ENCODE results near the gene ARMC7. TPM values are rescaled to one million over a fixed set of nuclear protein-coding genes. Genes with fewer than 3 reads are reported as not detected.
"Not testable (repeated sequence)": the region's sequence is repeated elsewhere in the genome, so short reads cannot be mapped to it uniquely, and the experiment has no call there.

Gene ARMC7
- total and polyA plus RNA-seq, 4 donors: 2.5 to 14.2 (median 9.0) TPM

DNA sequence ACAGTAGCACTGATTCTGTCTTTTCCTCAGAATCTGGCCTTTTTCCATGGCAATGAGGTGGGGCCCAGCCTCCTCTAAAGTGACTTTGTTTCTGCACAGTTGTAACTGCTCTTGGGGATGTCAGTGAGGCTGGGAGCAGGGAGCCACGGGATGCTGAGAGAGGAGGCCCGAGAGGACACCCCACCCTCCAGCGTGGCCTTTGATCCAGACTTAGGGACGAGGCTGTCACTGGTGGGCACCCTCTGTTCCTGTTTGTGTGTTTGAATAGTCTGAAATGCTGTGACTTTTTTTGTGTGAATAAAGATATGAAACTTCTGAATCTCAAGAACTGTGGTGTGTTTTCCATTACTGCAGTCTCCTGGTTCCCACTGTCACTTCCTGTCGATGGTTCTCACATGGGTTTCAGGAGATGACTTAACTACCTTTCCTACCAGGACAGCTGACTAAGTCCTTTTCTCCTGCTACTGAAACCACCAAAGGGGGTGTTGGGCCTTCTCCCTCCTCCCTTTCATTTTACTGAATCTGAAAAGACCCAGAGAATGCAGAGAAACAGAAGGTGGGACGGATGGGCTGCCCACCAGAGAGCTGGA, 44.1 kb upstream of the ARMC7 start:
- DNase-seq (ENCODE audit: low read depth in 4 of 6, low spot score in 6 of 6): no peak
- peaks cover 49% of the 10 kb centered on the region for H3K36me3 ChIP-seq (ENCODE audit: control insufficient read depth, insufficient read depth, low read length)
- H3K27ac ChIP-seq (ENCODE audit: low read depth, low read length): no peak overlapping the region
- H3K9me3 ChIP-seq (ENCODE audit: control insufficient read depth, insufficient read depth, low read length): no peaks in the 10 kb centered on the region
- H3K4me1 ChIP-seq (ENCODE audit: control insufficient read depth, insufficient read depth, low read length): no peaks in the 10 kb centered on the region
- WGBS (ENCODE audit: insufficient coverage): 79% methylated on average over 5 of the region's 6 CpGs
- no peak overlapping the region for H3K4me3 ChIP-seq (ENCODE audit: low read depth, low read length)
- no peaks in the 10 kb centered on the region for H3K27me3 ChIP-seq (ENCODE audit: control insufficient read depth, insufficient read depth, low read length)

GRCh38 chr17:75067856-75068255, 41.9 kb upstream of the ARMC7 start:
- WGBS (ENCODE audit: insufficient coverage): no CpG with 5 or more reads among the region's 4 CpGs
- H3K36me3 ChIP-seq (ENCODE audit: control insufficient read depth, insufficient read depth, low read length): peaks cover 28% of the 10 kb centered on the region
- H3K9me3 ChIP-seq (ENCODE audit: control insufficient read depth, insufficient read depth, low read length): no peaks in the 10 kb centered on the region
- H3K4me3 ChIP-seq (ENCODE audit: low read depth, low read length): no peak overlapping the region
- H3K27me3 ChIP-seq (ENCODE audit: control insufficient read depth, insufficient read depth, low read length): no peaks in the 10 kb centered on the region
- DNase-seq (ENCODE audit: low read depth in 4 of 6, low spot score in 6 of 6): no peak
- H3K27ac ChIP-seq (ENCODE audit: low read depth, low read length): no peak overlapping the region
- H3K4me1 ChIP-seq (ENCODE audit: control insufficient read depth, insufficient read depth, low read length): no peaks in the 10 kb centered on the region

GRCh38 chr17:75068750-75069149, 41.0 kb upstream of the ARMC7 start:
- Histone ChIP-seq H3K27me3 (ENCODE audit: control insufficient read depth, insufficient read depth, low read length) (no peaks in the 10 kb centered on the region), H3K4me1 (ENCODE audit: control insufficient read depth, insufficient read depth, low read length) (peaks cover 4% of the 10 kb centered on the region), H3K4me3 (ENCODE audit: low read depth, low read length) (no peak overlapping the region), H3K9me3 (ENCODE audit: control insufficient read depth, insufficient read depth, low read length) (no peaks in the 10 kb centered on the region), H3K36me3 (ENCODE audit: control insufficient read depth, insufficient read depth, low read length) (peaks cover 19% of the 10 kb centered on the region), H3K27ac (ENCODE audit: low read depth, low read length) (no peak overlapping the region)
- WGBS (ENCODE audit: insufficient coverage): 93% methylated on average over 2 of the region's 8 CpGs
- no peak for DNase-seq (ENCODE audit: low read depth in 4 of 6, low spot score in 6 of 6)

- Histone ChIP-seq H3K9me3 (ENCODE audit: control insufficient read depth, insufficient read depth, low read length) (no peaks in the 10 kb centered on the region), H3K27ac (ENCODE audit: low read depth, low read length) (no peak overlapping the region), H3K4me3 (ENCODE audit: low read depth, low read length) (no peak overlapping the region), H3K4me1 (ENCODE audit: control insufficient read depth, insufficient read depth, low read length) (peaks cover 7% of the 10 kb centered on the region), H3K27me3 (ENCODE audit: control insufficient read depth, insufficient read depth, low read length) (no peaks in the 10 kb centered on the region), H3K36me3 (ENCODE audit: control insufficient read depth, insufficient read depth, low read length) (peaks cover 9% of the 10 kb centered on the region)
- DNase-seq (ENCODE audit: low read depth in 4 of 6, low spot score in 6 of 6): peak in 1 of 6 donors; percentile 70
- 87% methylated on average over 2 of the region's 2 CpGs for WGBS (ENCODE audit: insufficient coverage)
These were observed 40.0 kb upstream of the ARMC7 start for GRCh38 chr17:75069783-75070182.

DNA sequence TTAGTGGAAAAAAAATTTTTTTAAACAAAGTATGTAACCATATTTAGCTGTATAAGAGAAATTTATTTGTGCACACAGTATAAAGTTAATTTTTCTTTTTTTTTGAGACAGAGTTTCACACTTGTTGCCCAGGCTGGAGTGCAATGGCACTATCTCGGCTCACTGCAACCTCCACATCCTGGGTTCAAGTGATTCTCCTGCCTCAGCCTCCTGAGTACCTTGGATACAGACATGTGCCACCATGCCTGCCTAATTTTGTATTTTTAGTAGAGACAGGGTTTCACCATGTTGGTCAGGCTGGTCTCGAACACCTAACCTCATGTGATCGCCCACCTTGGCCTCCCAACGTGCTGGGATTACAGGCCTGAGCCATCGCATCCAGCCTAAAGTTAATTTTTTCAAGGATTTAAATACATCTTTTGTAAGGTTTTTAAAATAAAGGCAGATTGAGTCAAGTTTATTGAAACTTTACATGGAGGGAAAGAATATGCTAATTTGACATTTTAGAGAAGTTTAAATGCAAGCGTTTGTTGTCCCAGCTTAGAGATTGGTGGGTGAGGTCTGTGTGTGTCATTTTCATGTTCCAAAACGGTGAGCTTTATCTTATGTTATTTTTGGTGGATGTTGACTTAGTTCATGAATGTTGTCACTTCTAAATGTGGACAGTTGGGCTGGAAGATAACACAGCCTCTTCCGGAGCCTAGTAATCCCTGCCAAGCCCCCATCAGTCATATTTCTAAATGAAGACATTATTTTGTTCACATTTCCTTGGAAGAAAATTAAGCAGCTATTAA, 38.1 kb upstream of the ARMC7 start:
- not testable (repeated sequence) for H3K4me3 ChIP-seq (ENCODE audit: low read depth, low read length); DNase-seq (ENCODE audit: low read depth in 4 of 6, low spot score in 6 of 6); H3K9me3 ChIP-seq (ENCODE audit: control insufficient read depth, insufficient read depth, low read length); H3K27ac ChIP-seq (ENCODE audit: low read depth, low read length); H3K36me3 ChIP-seq (ENCODE audit: control insufficient read depth, insufficient read depth, low read length); H3K27me3 ChIP-seq (ENCODE audit: control insufficient read depth, insufficient read depth, low read length)
- 88% methylated on average over 4 of the region's 8 CpGs for WGBS (ENCODE audit: insufficient coverage)
- peaks cover 16% of the 10 kb centered on the region for H3K4me1 ChIP-seq (ENCODE audit: control insufficient read depth, insufficient read depth, low read length)

DNA sequence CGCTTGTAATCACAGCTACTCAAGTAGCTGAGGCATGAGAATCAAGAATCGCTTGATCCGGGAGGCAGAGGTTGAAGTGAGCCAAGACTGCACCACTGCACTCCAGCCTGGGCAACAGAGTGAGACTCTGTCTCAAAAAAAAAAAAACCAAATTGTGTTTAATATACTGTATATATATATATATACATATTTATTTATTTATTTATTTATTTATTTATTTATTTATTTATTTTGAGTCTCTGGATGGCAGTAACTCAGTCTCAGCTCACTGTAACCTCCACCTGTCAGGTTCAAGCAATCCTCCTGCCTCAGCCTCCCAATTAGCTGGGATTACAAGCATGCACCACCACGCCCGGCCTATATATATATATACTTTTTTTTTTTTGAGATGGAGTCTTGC, 36.9 kb upstream of the ARMC7 start:
- H3K9me3 ChIP-seq (ENCODE audit: control insufficient read depth, insufficient read depth, low read length); H3K36me3 ChIP-seq (ENCODE audit: control insufficient read depth, insufficient read depth, low read length); H3K4me3 ChIP-seq (ENCODE audit: low read depth, low read length); H3K27ac ChIP-seq (ENCODE audit: low read depth, low read length); DNase-seq (ENCODE audit: low read depth in 4 of 6, low spot score in 6 of 6); H3K27me3 ChIP-seq (ENCODE audit: control insufficient read depth, insufficient read depth, low read length): not testable (repeated sequence)
- WGBS (ENCODE audit: insufficient coverage): 89% methylated on average over 3 of the region's 5 CpGs
- H3K4me1 ChIP-seq (ENCODE audit: control insufficient read depth, insufficient read depth, low read length): peaks cover 27% of the 10 kb centered on the region

DNA sequence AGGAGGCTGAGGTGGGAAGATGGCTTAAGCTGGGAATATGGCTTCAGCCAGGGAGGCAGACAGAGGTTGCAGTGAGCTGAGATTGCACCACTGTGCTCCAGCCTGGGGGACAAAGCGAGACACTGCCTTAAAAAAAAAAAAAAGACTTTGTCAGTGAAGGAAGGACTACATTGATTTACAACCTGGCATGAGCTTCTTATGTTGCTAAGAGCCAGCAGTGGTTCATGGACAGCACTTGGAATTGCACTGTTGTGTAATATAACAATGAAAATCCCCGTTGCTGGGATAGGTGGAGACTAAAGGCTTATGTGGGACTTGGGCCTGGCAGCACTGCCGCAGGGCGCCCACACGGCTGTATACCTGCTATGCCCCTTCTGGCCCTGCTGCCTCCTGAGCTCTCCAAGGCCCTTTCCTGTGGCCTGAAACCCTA, 36.1 kb upstream of the ARMC7 start:
- peak in 1 of 6 donors; percentile 14 for DNase-seq (ENCODE audit: low read depth in 4 of 6, low spot score in 6 of 6)
- H3K36me3 ChIP-seq (ENCODE audit: control insufficient read depth, insufficient read depth, low read length): no peaks in the 10 kb centered on the region
- no peaks in the 10 kb centered on the region for H3K27me3 ChIP-seq (ENCODE audit: control insufficient read depth, insufficient read depth, low read length)
- no peak overlapping the region for H3K4me3 ChIP-seq (ENCODE audit: low read depth, low read length)
- 52% methylated on average over 4 of the region's 5 CpGs for WGBS (ENCODE audit: insufficient coverage)
- H3K27ac ChIP-seq (ENCODE audit: low read depth, low read length): no peak overlapping the region
- H3K9me3 ChIP-seq (ENCODE audit: control insufficient read depth, insufficient read depth, low read length): no peaks in the 10 kb centered on the region
- H3K4me1 ChIP-seq (ENCODE audit: control insufficient read depth, insufficient read depth, low read length): peaks cover 33% of the 10 kb centered on the region

- Histone ChIP-seq H3K27me3 (ENCODE audit: control insufficient read depth, insufficient read depth, low read length) (no peaks in the 10 kb centered on the region), H3K27ac (ENCODE audit: low read depth, low read length) (no peak overlapping the region), H3K36me3 (ENCODE audit: control insufficient read depth, insufficient read depth, low read length) (no peaks in the 10 kb centered on the region), H3K4me3 (ENCODE audit: low read depth, low read length) (no peak overlapping the region), H3K4me1 (ENCODE audit: control insufficient read depth, insufficient read depth, low read length) (peaks cover 42% of the 10 kb centered on the region), H3K9me3 (ENCODE audit: control insufficient read depth, insufficient read depth, low read length) (no peaks in the 10 kb centered on the region)
- 77% methylated on average over 9 of the region's 14 CpGs for WGBS (ENCODE audit: insufficient coverage)
- DNase-seq (ENCODE audit: low read depth in 4 of 6, low spot score in 6 of 6): no peak
These were observed 35.2 kb upstream of the ARMC7 start for GRCh38 chr17:75074532-75074931.

- H3K9me3 ChIP-seq (ENCODE audit: control insufficient read depth, insufficient read depth, low read length): no peaks in the 10 kb centered on the region
- H3K36me3 ChIP-seq (ENCODE audit: control insufficient read depth, insufficient read depth, low read length): no peaks in the 10 kb centered on the region
- peaks cover 45% of the 10 kb centered on the region for H3K4me1 ChIP-seq (ENCODE audit: control insufficient read depth, insufficient read depth, low read length)
- no peak for DNase-seq (ENCODE audit: low read depth in 4 of 6, low spot score in 6 of 6)
- WGBS (ENCODE audit: insufficient coverage): 91% methylated on average over 3 of the region's 4 CpGs
- no peak overlapping the region for H3K4me3 ChIP-seq (ENCODE audit: low read depth, low read length)
- H3K27ac ChIP-seq (ENCODE audit: low read depth, low read length): no peak overlapping the region
- H3K27me3 ChIP-seq (ENCODE audit: control insufficient read depth, insufficient read depth, low read length): no peaks in the 10 kb centered on the region
These were observed 34.0 kb upstream of the ARMC7 start for GRCh38 chr17:75075597-75076336.
